G401.6 (cell line): ENCODE results near the gene PPARD.
"Not testable (repeated sequence)": the region's sequence is repeated elsewhere in the genome, so short reads cannot be mapped to it uniquely, and the experiment has no call there.

Source experiments
- FAIRE-seq: peaks from 2 replicates; lab custom pipeline; 2012; peaks lifted over from hg19 to GRCh38; lab: Jason Lieb, UNC

PPARD gene

DNA sequence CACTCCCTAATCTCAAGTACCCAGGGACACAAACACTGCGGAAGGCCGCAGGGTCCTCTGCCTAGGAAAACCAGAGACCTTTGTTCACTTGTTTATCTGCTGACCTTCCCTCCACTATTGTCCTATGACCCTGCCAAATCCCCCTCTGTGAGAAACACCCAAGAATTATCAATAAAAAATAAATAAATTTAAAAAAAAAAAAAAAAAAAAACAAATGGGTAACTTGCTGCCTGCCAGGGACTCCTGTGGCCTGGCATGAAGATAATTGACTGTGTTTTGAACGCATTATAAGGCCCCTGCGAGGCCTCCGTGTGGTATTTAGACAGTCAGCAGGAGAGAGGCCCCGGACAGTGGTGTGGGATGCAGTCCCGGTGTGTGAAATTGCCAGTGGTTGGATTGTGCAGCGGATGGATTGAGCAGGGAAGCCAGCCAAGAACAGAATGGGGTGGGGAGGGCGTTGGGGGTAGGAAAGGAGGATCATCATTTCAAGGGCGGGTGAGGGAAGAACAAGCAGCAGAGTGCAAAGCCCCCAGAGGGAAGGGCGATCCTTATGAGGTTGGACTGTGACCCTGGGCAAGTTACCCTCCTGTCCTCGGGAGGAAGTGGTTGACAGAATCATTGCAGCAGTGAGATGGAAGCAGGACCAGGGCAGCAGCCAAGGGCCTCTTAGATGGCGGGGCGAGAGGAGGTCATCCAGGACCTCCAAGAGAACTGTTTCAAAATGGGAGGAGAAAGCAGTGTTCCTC is 43.3 kb downstream of the PPARD start:
- FAIRE-seq = no peak

DNA sequence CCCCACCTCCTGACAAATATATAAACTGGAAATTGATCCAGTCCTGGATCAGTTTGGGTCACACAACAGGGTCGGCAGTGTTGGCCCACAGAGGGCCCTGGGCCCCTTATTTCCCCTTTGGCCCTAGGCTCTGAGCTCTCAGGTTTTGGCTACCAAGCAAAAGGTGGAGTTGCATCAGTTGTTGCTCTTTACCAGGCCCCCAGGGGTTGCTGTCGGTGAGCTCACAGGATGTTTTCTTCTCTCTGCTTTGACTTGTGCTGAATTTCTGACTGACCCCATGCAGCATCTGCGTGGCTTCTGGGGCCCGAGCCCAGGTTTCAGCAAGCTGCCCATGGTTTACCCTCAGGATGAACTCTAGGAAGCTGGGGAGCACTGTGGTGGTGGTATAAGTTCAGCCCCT is 44.6 kb downstream of the PPARD start:
- no peak for FAIRE-seq

- FAIRE-seq = no peak
These were observed 45.7 kb downstream of the PPARD start for GRCh38 chr6:35388030-35388429.

DNA sequence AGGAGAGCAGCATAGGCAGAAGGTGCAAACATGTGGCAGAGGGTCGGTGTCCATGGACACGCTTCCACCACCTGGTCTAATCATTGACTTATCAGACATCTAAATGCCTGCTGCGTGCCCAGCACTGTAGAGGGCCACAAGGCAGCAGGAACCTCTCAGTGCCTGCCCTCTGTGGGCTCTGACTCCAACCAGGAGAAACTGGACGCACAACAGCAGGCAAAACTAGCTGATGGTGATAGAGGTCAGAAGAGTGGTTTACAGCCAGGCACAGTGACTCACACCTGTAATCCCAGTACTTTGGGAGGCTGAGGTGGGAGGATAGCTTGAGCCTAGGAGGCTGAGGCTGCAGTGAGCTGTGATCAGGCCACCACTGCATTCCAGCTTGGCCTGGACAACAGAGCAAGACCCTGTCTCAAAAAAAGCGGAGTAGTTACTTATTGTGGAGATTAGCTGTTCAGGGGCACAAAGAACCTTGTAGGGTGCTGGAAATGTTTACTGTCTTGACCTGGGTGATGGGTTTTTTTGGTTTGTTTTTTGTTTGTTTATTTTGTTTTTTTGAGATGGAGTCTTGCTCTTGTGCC is 46.5 kb downstream of the PPARD start:
- no peak for FAIRE-seq

DNA sequence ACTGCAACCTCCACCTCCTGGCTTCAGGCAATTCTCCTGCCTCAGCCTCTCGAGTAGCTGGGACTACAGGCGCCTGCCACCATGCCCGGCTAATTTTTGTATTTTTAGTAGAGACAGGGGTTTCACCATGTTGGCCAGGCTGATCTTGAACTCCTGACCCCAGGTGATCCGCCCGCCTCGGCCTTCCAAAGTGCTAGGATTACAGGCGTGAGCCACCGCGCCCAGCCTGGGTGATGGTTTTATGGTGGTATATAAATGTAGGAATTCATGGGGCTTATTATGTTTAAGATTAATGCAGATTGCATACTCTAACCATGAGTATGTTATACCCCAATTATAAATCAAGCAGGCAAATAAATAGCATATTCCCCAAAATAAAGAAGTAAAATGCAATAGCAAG is 47.0 kb downstream of the PPARD start:
- FAIRE-seq = not testable (repeated sequence)

DNA sequence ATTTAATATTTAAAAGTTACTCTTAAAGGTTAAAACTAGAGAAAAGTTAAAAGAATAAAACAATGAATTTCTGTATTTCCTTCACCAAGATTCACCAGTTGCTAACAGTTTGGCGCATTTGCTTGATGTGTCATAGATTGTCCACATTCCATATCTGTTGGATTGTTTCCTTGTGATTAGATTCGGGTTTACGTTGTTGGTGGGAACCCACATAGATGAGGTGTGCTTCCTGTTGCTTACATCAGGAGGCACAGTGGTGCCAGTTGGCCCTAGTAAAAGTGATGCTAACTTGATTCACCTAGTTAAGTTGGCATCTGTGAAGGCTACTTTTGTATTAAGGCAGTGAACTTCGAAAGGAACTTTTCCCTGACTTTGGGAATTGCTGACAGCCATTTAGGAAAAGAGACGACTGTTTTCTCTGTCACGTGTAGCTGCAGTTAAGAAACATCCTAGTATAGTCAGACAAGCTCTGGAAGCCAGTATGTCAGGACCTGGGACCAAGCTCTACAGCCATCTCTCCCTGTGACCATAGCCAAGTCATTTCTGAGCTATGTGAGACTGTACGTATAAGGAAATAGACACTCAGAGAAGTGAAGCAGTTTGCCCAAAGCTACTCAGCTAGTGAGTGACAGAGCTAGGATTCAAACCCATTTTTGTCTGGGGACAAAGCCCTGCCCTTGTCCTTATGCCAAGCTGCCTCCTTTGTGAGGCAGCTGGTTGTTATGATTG is 49.0 kb downstream of the PPARD start:
- no peak for FAIRE-seq

DNA sequence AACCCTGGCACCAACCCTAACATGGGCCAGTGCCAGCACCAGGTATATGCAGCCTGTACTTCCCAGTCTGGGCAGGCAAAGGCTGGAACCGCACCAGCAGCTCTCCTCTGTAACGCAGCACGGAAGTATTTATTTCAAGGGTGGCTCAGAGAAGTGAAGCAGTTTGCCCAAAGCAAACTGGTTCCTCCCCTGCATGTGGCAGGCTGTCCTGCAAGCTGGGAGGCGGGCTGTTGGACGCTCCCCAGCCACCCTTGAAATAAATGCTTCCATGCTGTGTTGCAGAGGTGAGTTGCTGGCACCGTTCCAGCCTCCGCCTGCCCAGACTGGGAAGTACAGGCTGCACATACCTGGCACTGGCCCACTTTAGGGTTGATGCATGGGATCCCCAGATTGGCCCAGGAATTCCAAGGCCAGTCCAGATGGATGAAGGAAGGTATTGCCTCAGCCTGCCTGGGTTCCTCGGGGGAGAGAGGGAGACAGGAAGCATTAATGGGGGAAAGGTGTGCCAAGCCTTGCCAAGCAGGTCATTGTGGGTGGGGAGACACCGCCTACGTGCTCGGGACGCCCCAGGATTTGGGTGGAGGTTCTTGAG is 49.8 kb downstream of the PPARD start:
- FAIRE-seq = no peak

GRCh38 chr6:35392773-35393672 is 50.7 kb downstream of the PPARD start:
- FAIRE-seq = no peak

GRCh38 chr6:35396991-35397390 is 54.6 kb downstream of the PPARD start:
- no peak for FAIRE-seq

- FAIRE-seq = no peak
These were observed 55.6 kb downstream of the PPARD start for GRCh38 chr6:35397806-35398418.

DNA sequence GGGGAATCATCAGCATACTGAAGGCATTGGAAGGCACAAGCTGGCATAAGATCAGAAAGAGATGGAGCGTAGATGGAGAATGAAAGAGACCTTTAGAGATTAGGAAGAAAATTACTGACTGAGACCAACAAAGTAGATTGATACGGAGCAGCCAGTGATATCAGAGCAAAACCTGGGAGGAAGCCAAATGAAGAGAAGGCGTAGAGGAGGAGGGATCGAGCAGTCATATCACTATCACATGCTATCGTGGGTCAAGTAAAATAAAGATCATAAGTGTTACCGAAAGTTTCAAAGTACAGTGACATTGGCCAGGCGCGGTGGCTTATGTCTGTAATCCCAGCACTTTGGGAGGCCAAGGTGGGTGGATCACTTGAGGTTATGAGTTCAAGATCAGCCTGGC is 56.2 kb downstream of the PPARD start:
- FAIRE-seq = no peak

GRCh38 chr6:35400111-35400510 is 57.8 kb downstream of the PPARD start:
- no peak for FAIRE-seq

GRCh38 chr6:35400901-35401311 is 58.5 kb downstream of the PPARD start:
- no peak for FAIRE-seq

- FAIRE-seq = no peak
These were observed 59.2 kb downstream of the PPARD start for GRCh38 chr6:35401514-35401913.

DNA sequence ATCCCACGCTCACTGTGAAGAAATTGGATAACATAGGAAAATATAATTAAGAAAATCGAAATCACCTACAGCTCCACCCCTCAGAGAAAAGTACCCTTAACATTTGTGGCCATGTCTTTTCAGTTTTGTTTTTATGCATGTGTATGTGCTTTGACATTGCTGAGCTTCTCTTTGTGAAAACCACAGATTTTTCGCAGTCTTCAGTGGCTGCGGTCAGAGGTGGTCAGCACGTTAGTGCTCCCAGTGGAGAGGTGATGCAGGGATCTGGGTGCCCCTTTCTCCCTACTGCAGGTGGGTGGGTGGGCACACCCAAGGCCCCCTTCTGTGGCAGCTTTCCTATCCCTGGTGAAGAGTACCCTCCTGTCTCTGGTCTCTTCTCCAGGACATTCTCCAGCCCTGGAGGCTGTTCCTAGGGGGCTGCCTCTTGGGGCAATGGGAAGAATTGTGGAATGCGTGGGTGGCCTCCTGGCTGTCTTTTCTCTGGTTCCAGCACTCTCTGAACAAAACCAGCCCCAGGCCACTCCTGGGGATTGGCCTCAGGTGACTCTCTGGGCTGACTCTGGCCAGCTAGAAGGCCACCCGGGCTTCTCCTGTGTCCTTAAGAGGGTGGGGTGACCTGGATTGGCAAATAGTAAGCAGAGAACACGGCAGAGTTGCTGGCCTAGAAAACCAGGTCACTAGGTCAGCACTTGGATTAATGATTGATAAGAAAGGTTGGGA is 59.9 kb downstream of the PPARD start:
- no peak for FAIRE-seq

GRCh38 chr6:35402856-35403191 is 60.5 kb downstream of the PPARD start:
- FAIRE-seq = no peak

DNA sequence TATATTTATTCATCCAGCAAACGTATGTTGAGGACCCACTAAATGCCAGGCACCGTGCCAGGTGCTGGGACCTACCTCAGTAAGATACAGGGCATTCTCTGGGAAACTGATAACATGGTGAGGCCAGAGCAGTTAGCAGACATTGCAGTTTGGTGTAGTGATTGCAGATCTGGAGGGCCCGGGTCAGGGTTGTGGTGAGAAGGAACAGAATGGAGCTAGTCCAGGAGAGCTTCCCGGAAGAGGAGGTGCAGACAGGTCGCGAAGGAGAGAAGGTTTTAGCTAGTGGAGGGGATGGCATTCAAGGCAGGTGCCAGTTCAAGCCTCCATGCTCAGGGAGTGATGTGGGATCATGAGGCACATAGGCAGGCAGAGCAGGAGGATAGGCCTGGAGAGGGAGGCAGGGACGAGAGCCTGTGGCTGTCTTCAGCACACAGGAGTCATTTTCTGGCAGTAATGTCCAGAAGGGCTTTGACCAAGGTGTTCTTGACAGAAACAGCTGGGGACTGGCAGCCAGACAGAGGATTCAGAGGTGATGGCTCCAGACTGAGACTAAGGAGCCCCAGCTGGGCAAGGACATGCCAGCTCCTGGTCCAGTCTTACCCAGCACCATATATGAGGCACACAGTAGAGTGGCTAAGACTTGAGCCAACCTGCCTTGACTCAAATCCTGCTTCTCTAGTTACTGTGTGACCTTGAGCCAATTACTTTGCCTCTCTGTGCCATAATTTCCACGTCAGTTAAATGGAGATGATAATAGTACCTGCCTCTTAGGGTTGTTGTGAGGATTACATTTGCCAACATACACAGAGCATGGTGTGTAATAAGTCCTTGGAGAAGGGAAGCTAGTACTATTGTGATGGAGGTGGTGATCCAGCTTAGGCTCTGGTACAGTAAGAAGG is 61.4 kb downstream of the PPARD start:
- FAIRE-seq = no peak

DNA sequence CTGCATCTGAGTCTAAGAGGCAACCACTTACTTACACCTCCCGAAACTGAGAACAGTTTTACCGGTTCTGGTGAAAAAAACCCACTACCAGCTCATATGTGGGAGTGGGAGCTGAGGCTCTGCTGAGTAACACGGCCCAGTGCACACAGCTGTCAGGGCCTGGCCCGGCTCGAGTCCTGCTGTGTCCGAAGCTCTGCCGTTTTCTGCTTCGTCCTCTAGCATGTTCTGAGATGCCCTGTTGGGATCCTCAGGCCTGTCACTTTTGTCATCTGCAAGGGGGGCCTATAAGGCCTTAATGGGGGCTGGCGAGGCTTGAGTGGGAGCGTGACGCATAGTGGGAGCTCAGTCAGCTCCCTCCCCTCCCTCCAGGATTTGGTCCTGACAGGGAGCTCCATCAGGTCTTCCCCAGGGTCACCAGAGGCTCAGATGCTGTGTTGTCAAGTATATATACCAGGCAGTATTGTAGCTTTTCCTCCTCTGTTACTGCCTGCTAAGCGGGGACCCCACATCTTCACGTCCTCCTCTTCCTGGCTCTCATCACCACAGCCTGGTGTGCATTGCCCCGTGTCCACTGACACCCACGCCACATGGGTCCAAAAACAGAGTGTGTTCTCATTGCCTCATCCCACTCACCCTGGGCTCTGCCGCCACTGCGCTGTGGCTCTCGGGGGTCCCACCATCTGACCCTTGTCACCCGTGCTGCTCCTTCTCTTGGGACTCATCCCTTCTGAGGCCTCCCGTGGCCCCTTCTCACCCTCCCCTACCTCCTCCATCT is 64.5 kb downstream of the PPARD start:
- FAIRE-seq = no peak

- FAIRE-seq = no peak
These were observed 66.9 kb downstream of the PPARD start for GRCh38 chr6:35409245-35409644.
